CD4-positive, alpha-beta T cell treated with Interleukin-10 for 1 hour (primary cell): Measurements from ENCODE around the gene PPIP5K2.

ENCODE experiments used
- DNase-seq: peaks from one replicate; pipeline ENCODE4 v3.0.0-alpha.2; 2020

The PPIP5K2 gene

DNA sequence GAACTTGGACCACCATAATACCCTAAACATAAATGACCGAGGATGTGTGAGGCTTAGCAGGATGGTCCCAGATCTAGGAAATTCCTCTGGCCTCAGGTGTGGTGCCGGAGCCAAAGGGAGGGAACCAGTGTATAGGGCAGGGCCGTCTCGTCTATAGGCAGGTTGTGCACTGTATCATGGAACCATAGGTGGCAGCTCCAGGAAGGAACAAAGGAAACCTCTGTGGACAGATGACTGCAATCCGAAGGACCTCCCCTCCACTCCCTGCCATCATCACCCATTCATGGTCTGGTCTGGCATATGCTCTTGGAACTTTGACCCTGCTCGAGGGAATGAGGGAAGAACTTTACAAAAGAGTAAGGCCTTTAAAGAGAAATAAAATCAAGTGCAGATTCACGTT is 135.6 kb downstream of the PPIP5K2 start:
- DNase-seq: no peak

DNA sequence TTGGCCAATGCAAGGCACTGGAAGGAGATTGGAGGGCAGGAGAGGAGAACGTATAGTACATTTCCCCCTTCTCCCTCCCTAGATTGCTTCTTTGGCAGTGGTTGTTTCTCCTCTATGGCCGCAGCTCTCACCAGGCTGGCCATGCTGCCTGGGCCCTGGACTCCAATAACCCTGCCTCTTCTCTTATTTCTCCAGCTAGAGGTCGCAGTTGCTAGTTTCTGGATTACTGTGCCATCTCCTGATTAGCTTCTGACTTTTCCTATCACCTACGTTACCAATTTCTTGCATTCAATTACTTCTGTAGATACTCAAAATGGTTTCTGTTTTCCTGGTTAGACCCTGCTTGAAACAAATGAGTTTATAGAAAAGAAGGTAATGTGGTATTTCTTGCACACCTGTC is 136.1 kb downstream of the PPIP5K2 start:
- DNase-seq: no peak

DNA sequence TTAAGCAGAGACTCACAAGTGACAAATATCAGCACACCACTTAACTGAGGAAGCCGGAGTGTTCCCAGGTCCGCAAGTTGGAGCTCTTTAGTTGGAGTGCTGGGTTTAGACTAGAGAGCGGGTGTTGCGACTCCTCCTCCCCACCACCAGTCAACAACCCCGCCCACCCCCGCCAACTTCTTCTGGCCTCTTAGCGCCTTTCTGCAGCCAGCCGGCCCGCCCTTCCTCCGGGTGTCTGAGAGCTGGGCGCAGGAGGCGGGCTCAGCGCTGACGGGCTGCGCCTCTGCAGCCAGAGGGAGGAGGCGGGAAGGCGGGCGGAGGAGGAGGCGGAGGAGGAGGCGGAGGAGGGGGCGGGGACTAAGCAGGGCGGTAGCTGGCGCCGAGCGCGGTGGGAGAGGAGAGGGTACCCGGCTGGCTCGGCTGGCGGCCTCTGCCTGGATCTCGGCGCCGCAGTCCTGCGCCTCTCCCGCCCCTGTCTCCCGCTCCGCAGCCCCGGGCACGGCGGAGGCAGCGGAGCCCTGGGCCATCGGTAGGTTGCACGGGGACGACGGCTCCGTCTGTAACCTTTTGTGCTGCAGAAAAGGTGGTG is 138.4 kb downstream of the PPIP5K2 start, which contains the start of gene MACIR:
Gene MACIR, plus strand, starts transcription at position 396 of the 589 bp plus-strand sequence. CDS start 17,157 bp downstream, outside the sequence.
- peak; percentile 94 for DNase-seq

DNA sequence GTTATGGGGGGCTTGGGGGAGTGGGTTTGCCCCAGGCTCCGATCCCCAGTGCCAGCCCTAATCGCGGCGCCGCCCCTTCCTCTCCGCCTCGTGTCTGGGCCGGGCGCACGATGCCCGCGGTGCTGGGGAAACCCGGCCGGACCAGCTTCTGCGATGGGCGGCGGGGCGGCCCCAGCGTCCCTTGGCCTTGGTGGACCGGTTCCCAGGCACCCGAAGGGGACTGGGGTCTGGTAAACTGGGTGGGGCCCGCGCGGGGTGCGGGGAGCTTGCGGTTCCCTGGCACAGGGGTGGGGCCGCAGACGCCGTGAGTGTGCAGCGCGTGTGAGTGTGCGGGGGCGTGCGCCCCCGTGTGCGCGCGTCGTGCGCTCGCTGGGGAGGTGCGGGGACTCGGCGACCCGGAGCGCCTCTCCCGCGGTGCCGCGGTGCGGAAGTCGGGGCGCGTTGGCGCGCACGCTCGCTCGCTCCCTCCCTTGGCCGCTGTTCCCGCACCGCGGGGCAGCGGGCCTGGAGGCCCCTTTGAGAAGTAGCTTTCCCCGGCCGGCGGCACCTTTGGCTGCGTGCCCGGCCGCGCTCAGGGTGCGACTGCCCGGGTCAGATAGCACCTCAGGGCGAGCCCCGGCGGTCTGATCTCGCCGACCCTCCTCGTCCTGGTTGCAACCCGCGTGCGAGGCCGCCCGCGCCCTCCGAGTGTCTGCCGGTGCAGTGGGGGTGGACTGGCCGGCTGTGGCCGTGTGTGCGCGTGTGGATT is 139.0 kb downstream of the PPIP5K2 start:
- peak; percentile 65 for DNase-seq

DNA sequence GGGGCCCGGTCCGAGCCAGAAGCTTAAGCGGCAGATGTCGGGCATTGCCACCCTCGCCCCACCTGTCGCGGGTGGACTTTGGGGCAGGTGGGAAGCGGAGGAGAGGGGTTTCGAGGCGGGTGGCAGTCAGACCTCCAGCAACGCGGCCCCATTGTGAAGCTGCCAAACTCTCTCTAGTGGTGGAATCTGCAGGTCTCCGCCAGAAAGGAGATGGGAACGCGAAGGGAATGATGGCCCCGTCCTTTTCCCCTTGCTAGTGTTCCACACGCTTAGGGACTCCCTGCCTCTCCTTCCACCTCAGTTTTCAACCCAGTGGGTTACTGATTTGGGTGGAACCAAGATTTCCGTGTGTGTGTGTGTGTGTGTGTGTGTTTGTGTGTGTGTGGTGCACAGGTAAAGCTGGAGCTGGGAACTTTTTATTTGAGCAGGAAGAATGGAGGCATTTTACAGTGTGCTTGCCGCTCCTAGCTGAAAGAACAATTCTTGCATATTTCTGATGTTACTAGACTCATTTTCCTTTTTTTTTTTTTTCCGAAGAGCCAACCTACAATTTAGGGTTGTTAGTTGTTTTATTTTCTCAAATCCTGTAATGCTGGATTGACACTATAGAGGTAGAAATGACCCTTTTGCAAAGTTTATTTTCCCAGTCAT is 139.7 kb downstream of the PPIP5K2 start:
- peak; percentile 10 for DNase-seq

DNA sequence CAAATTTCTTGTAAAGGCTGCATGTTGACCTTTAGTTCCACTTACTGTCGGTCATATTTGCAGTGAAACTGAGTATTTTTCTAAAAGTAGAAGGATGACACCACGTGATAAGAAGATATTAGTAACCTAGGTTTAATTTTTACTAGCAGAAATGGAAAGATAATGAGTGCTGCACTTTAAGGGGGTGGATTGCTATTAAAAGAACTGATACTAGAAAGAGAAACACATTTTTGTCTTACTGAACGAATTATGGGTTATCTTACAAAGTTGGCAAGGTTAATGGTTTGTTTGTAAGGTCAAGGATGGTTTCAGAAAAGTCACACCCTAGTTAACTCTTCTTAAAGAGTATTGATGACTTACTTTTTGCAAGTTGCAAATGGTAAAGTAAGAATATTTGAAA is 140.8 kb downstream of the PPIP5K2 start:
- no peak for DNase-seq
